Loucy (cell line): ENCODE measurements around the gene TMCC3.

Experiments used
- H2AFZ ChIP-seq: fragments of 200-600 bp; sonication (generic); 2 replicates; pipeline ENCODE4 v1.6.0; 2016; ENCODE audit warnings: antibody characterized with exemption, mild to moderate bottlenecking, low read length, moderate library complexity
- H3F3A ChIP-seq: fragments of 200-600 bp; 2 replicates; pipeline ENCODE4 v1.6.0; 2016; ENCODE audit warnings: antibody characterized with exemption, low read depth, mild to moderate bottlenecking
- H3K27me3 ChIP-seq: fragments of 200-600 bp; sonication (generic); 2 replicates; pipeline ENCODE4 v1.6.1; 2014; ENCODE audit warnings: low read length, mild to moderate bottlenecking; ENCODE audit not compliant: insufficient read depth, poor library complexity, severe bottlenecking
- H3K36me3 ChIP-seq: fragments of 200-600 bp; sonication (generic); 2 replicates; pipeline ENCODE4 v1.6.1; 2016; ENCODE audit warnings: low read length; ENCODE audit not compliant: insufficient read depth
- H3K4me1 ChIP-seq: fragments of 200-600 bp; sonication (generic); 2 replicates; pipeline ENCODE4 v1.5.1; 2014; ENCODE audit warnings: low read length, mild to moderate bottlenecking; ENCODE audit not compliant: insufficient read depth, poor library complexity, severe bottlenecking
- H3K4me2 ChIP-seq: fragments of 200-600 bp; sonication (generic); 2 replicates; pipeline ENCODE4 v1.6.0; 2014; ENCODE audit warnings: antibody characterized with exemption, low read length, low read depth, mild to moderate bottlenecking; ENCODE audit not compliant: poor library complexity, severe bottlenecking
- H3K4me3 ChIP-seq: fragments of 200-600 bp; sonication (generic); 2 replicates; pipeline ENCODE4 v1.5.1; 2014; ENCODE audit warnings: low read length, mild to moderate bottlenecking, mixed read lengths; ENCODE audit not compliant: poor library complexity, severe bottlenecking
- H3K79me2 ChIP-seq: fragments of 200-600 bp; sonication (generic); 2 replicates; pipeline ENCODE4 v1.6.1; 2014; ENCODE audit warnings: low read length; ENCODE audit not compliant: insufficient read depth
- H3K9ac ChIP-seq: fragments of 200-600 bp; sonication (generic); 2 replicates; pipeline ENCODE4 v1.6.0; 2014; ENCODE audit warnings: mild to moderate bottlenecking, low read depth, low read length, moderate library complexity; ENCODE audit not compliant: poor library complexity, severe bottlenecking
- H3K9me2 ChIP-seq: fragments of 200-600 bp; sonication (generic); replicated peaks from 2 replicates; pipeline ENCODE4 v1.6.1; 2016; ENCODE audit warnings: low read depth, low read length, mixed read lengths
- H3K9me3 ChIP-seq: fragments of 200-600 bp; sonication (generic); 2 replicates; pipeline ENCODE4 v1.6.1; 2014; ENCODE audit warnings: mild to moderate bottlenecking, antibody characterized with exemption, low read length, low read depth; ENCODE audit not compliant: insufficient read depth
- H4K20me1 ChIP-seq: fragments of 200-600 bp; sonication (generic); 2 replicates; pipeline ENCODE4 v1.6.0; 2014; ENCODE audit warnings: antibody characterized with exemption, low read length, mild to moderate bottlenecking; ENCODE audit not compliant: insufficient read depth, poor library complexity, severe bottlenecking
- EZH2phosphoT487 ChIP-seq: fragments of 200-600 bp; IDR thresholded peaks from 2 replicates; pipeline ENCODE4 v1.6.1; 2018; ENCODE audit warnings: antibody characterized with exemption, mild to moderate bottlenecking, moderate library complexity, borderline replicate concordance
- TF ChIP-seq, protein P1 (sequence below): fragments of 200-600 bp; sonication (generic); conservative IDR thresholded peaks from 2 replicates; pipeline ENCODE4 v1.5.1; 2014; ENCODE audit warnings: mild to moderate bottlenecking, antibody characterized with exemption, low read length

The TMCC3 gene

GRCh38 chr12:94663702-94664101, 13.3 kb upstream of the TMCC3 start:
- Histone ChIP-seq H3K9me2 (no peaks in the 10 kb centered on the region), H4K20me1 (no peaks in the 10 kb centered on the region), H3F3A (no peaks in the 10 kb centered on the region), H3K4me1 (no peaks in the 10 kb centered on the region), H3K4me2 (no peak overlapping the region), H2AFZ (no peak overlapping the region), H3K36me3 (no peaks in the 10 kb centered on the region), H3K9me3 (no peaks in the 10 kb centered on the region), H3K9ac (no peak overlapping the region), H3K27me3 (no peaks in the 10 kb centered on the region), H3K79me2 (no peaks in the 10 kb centered on the region), H3K4me3 (no peak overlapping the region)
- TF ChIP-seq EZH2phosphoT487, result no peak
- TF ChIP-seq, protein P1, sequence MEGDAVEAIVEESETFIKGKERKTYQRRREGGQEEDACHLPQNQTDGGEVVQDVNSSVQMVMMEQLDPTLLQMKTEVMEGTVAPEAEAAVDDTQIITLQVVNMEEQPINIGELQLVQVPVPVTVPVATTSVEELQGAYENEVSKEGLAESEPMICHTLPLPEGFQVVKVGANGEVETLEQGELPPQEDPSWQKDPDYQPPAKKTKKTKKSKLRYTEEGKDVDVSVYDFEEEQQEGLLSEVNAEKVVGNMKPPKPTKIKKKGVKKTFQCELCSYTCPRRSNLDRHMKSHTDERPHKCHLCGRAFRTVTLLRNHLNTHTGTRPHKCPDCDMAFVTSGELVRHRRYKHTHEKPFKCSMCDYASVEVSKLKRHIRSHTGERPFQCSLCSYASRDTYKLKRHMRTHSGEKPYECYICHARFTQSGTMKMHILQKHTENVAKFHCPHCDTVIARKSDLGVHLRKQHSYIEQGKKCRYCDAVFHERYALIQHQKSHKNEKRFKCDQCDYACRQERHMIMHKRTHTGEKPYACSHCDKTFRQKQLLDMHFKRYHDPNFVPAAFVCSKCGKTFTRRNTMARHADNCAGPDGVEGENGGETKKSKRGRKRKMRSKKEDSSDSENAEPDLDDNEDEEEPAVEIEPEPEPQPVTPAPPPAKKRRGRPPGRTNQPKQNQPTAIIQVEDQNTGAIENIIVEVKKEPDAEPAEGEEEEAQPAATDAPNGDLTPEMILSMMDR, result no peak

- Histone ChIP-seq H3K4me1 (no peaks in the 10 kb centered on the region), H3K9me3 (no peaks in the 10 kb centered on the region), H3K9ac (no peak overlapping the region), H3K36me3 (no peaks in the 10 kb centered on the region), H3K9me2 (no peaks in the 10 kb centered on the region), H2AFZ (no peak overlapping the region), H3K27me3 (no peaks in the 10 kb centered on the region), H3K4me2 (no peak overlapping the region), H3K79me2 (no peaks in the 10 kb centered on the region), H3F3A (no peaks in the 10 kb centered on the region), H4K20me1 (no peaks in the 10 kb centered on the region), H3K4me3 (no peak overlapping the region)
- no peak for TF ChIP-seq EZH2phosphoT487
- TF ChIP-seq, protein P1, result no peak
Observed at GRCh38 chr12:94663071-94663470, 12.7 kb upstream of the TMCC3 start.

- H3K36me3 ChIP-seq, result no peaks in the 10 kb centered on the region
- H3K9ac ChIP-seq, result no peak overlapping the region
- TF ChIP-seq EZH2phosphoT487, result no peak
- TF ChIP-seq, protein P1, result no peak
Observed at GRCh38 chr12:94660436-94660835, 10.1 kb upstream of the TMCC3 start.

More at GRCh38 chr12:94660436-94660835, 10.1 kb upstream of the TMCC3 start:
- Histone ChIP-seq H3K9me3 (no peaks in the 10 kb centered on the region), H3K27me3 (no peaks in the 10 kb centered on the region), H3K4me3 (no peak overlapping the region), H3F3A (no peaks in the 10 kb centered on the region), H3K4me1 (no peaks in the 10 kb centered on the region), H3K4me2 (no peak overlapping the region), H3K9me2 (no peaks in the 10 kb centered on the region), H4K20me1 (no peaks in the 10 kb centered on the region), H3K79me2 (no peaks in the 10 kb centered on the region), H2AFZ (no peak overlapping the region)
